Inflammatory macrophage (primary cell): ENCODE measurements around the gene SLC10A3.

Source experiments
- DNase-seq, 2 donors: peaks; one replicate each; pipeline ENCODE4 v3.0.0-alpha.2; 2020 to 2022

The SLC10A3 gene

DNA sequence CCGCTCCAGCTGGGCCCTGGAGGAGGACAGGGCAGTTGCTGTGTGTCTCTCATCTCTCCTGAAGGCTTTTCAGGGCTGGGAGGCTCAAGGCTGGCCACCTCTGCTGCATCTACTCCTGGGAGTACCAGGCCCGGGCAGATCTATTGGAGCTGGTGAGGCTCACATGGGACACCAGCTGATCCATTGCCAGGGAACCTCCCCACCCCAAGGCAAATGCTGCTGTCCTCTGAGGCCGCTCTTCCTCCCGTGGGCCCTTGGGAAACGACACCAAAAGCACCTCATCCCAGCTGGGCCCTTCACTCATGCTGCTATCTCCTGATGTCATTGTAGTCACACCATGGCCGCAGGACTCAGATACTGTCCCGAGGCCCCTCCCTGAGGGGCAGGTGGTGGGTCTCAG, 7.6 kb downstream of the SLC10A3 start:
- DNase-seq, result no peak

DNA sequence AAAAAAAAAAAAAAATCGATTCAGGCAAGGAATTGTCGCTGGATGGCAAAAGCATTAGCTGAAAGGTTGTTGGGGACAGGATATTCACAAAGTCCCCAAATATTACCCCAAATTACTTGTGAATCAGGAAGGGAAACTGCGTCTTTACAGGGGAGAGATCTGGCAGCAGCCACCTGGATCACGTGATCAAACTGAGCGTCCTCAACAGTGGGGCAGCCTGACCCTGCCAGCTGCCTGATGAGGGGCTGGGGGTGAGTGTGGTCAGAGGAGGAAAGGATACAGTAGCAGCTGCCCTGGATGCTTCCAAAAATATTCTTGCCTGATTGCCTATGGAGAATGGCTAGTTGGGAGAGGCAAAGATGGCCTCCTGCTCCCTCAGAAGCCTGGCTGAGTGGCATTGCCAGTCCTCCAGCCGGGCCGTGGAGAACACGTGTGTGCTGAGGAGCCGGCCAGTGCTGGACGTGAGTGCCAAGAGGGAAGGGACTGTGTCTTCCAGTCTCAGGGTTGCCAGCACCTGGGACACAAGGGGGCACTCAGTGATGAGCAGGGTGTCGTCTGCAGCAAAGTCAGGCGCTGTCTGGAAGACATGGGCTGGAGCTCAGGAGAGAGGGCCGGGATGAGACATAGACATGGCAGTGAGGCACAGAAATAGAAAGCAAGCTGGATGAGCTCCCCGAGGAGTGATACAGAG, 8.4 kb downstream of the SLC10A3 start:
- DNase-seq, result no peak

DNA sequence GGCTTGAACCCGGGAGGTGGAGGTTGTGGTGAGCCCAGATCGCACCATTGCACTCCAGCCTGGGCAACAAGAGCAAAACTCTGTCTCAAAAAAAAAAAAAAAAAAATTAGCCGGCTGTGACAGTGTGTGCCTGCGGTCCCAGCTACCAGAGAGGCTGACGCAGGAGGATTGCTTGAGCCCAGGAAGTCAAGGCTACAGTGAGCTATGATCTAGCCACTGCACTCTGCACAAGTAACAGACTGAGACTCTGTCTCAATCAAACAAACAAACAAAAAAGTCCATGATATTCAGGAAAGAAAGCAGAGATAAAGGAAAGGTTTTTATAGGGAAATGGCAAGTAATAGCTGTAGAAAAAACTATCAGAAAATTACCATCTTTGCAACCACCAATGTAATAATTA, 9.2 kb downstream of the SLC10A3 start:
- DNase-seq, result no peak

DNA sequence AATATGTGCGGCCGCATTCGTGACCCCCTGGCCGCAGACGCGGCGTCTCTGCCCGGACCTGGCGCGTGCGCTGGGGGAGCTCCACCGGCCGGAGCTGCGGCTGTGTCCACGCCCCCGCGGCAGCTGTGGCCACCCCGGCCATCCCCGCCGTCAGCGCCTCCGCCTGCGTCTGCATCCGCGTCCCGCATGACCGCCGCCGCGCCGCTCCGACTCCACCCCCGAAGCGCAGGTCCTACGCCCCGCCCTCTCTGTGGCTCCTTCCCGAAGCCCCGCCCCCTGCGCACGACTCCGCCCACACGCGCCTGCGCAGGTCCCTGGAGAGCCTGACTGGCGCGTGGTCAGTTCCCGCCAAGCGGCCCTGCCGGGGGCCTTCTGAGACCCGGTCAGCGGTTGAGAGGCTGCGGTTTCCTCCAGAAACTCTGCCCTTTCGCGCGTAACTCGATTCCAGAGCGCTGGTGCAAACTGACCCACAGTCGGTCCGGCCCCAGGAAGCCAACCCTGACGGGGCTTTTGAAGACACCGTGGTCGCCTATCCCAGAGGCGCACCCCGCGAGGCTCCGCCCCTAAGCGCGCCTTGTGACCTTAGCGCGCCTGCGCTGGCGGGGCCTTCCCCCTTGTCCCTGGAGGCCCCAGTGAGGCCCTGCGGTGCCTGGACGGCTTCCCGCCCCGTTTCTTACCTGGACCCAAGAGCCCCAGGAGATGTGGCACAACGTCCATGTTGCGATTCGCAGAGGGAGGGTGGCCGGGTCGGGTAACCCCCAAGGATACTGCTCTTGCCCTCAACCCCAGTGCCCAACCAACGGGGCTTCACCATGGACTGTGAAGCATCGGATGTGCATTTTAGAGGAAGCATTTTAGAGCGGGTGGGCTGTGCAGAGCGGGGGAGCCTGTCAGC, 11.5 kb downstream of the SLC10A3 start, which contains the start of gene LAGE3:
TSS of gene LAGE3 (minus strand) at position 554 of the 895 bp plus-strand sequence. CDS start at position 188, 366 bp downstream.
- DNase-seq, result peak; percentile 90 to 94

DNA sequence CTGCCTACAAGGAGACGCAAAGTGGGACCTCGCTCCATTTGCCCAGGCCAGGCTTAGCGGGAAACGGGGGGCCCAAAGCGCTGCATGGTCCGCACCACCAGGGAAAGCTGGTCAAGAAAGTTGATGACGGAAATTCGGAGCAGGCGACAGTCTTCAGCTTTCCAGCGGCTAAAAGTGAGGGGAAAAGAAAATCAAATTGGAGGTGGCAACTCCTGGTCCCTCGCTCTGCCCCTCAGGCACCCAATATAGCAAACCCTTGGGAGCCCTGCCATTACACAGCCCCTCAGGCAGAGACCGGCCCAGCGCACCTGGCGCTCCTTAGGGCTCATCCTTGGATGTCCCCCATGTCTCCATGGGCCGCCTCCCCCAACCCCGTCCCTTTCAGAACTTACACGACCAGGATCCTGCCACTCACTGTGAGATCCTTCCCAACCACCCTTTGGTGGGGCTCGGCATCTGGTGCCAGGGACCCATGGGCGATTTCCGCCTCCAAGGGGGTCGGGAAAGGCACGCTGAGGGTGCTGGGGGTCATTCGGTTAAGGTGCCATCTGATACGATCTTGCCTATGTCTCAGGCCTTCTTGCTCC, 12.4 kb downstream of the SLC10A3 start:
- no peak for DNase-seq

DNA sequence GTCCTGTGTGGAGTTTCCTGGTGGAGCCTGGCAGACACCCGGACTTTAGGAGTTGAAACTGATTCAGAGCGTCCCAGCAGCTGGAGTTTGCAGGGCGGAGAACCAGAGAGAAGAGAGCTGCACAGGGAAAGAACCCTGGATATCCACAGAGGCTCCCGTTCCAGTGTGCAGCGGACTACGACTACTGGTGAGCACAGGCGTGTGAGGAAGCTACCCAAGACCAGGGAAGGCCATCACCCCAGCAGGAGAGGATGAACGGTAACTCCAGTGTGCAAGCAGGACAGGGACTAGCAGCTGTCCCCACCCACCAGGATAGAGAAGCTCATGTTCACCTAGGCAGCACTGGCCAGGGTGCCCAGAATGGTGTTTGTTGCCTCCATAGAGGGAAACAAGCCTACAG, 13.6 kb downstream of the SLC10A3 start:
- no peak for DNase-seq

DNA sequence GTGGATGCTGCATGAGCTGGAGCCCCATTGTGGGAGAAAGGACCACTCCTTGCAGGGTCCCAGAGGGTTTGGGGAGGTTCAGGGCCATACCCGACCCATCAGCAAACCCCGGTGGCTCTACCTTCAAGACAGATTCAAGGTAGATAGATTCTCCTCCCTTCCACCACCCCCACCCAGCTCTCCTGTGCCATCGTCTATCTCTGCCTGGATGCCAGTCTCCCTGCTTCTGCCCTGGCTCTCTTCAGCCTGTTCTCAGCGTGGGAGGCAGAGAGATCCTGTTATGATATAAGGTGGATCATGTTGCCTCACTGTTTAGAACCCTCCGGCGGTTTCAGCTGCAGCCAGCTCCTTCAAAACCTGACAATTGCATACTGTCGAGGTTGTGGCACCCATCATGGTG, 16.7 kb downstream of the SLC10A3 start:
- no peak for DNase-seq

DNA sequence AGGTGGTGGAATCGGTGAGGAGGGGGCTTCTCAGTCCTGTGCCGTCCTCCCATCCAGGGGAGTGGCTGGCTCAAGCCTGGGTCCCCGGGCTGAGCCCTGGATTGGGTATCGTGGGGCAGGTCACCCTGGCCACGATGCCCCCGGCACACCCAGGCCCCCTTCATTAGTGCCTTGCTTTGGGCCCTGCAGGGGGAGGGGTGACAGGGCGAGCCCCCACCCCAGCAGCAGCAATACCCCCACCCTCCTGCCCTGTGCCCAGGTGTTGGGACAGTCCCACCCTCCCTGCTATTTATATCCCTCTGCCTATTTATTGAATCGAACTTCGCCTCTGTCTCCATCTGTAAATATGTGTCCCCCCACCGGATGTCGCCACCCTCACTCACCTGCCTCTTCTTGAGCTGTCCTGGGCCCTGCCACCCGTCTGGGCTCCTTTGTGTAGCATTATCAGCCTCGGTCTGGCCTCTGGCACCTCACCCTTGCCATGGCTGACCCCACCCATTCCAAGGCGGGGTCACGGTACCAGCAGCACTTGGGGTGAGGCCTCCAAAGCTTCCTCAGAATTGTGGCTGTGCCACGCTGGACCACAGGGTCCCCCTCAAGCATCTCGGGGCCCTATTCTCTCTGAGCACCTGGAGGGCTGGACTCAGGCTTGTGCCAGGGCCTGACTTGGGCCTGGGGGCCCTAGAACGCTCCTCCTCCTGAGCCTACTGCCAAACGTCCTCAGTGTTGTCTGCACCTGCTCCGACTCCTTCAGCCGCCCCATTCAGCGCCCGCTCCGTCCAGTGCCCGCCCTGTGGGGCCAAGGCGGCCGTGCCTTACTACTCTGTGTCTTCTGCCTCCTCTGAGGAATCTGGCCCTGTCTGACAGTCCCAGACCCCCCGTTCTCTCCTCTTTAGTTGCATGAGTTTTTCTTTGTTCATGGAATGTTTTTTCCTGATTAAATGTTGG, 17.5 kb downstream of the SLC10A3 start:
- no peak for DNase-seq

DNA sequence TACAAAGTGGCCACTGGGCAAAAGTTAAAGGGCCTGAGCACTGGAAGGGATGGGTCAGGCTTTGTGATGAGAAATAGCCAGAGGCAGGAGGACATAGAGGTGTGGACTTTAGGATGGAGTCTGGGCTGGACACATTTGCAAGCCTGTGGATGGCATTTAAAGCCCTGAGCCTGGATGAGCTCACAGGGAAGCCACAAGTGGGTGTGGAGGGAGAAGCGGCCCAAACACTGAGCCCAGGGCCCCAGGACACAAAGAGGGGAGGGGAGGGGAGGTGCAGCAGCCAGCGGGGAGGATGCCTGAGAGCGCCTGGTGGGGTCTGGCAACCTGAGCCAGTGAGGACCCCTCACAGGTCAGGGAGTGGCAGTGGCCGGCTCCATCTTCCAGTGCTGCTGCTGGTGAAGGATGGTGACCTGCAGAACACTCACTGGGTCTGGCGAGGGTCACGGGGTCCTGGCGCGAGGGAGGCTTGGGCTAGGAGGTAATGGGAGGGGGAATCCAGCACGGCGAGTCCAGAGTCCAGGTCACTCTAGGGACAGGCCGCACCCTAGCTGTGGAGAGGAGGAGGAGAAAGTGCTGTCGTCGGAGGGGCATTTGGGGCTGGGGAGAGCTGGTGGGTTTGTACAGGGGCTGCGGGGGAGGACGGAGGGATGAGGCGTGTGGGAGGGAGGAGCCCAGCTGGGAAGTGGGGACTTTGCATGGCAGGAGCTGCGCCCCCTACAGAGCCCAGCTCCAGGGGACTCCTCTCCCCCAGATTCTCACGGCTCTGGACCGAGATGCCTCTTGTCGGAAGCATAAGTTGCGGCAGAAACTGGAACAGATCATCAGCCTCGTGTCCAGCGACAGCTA, 18.4 kb downstream of the SLC10A3 start:
- no peak for DNase-seq

DNA sequence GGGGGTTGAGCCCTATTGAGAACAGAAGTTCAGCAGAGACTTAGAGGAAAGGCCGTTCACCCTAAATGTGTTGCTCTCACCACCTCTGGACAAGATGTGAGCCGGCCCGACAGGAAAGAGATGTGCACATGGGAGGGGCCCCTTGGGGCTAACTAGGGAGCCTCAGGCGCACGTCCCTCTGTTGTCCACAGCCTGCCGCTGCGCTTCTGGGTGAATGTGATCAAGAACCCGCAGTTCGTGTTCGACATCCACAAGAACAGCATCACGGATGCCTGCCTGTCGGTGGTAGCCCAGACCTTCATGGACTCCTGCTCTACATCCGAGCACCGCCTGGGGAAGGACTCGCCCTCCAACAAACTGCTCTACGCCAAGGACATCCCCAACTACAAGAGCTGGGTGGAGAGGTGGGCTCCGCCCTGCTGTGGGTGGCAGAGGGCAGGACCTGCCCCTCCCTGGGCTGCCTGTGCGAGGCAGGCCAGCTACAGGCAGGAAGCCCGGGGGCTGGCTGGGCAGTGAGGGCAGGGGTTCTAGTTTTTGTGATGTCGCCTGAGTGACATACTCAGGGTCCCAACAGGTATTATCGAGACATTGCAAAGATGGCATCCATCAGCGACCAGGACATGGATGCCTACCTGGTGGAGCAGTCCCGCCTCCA, 19.4 kb downstream of the SLC10A3 start:
- no peak for DNase-seq

DNA sequence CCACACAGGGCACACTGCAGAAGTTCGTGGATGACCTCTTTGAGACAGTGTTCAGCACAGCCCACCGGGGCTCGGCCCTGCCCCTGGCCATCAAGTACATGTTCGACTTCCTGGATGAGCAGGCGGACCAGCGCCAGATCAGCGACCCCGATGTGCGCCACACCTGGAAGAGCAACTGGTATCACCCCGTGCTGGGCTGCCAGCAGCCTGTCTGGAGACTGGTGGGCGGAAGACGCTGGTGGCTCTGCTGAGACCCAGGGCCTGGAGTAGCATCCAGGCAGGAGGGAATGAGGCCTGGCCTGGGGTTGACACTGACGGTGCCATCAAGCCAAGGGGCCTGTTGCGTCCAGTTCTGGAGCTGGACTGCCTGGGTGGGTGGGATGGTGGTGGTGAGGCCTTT, 20.0 kb downstream of the SLC10A3 start:
- no peak for DNase-seq

DNA sequence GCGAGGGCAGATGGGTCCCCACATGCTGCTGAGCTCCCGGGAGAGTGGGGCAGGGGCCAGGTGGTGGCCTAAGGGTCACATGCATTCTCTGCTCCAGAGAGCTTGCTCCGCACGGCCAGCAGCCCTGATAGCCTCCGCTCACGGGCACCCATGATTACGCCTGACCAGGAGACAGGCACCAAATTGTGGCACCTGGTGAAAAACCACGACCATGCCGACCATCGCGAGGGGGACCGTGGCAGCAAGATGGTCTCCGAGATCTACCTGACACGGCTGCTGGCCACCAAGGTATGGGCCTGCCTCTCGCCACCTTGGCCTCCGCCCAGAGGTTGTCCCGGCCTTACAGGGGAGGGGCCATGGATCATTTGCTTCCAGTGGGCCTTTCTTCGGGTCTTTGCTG, 20.5 kb downstream of the SLC10A3 start:
- no peak for DNase-seq

DNA sequence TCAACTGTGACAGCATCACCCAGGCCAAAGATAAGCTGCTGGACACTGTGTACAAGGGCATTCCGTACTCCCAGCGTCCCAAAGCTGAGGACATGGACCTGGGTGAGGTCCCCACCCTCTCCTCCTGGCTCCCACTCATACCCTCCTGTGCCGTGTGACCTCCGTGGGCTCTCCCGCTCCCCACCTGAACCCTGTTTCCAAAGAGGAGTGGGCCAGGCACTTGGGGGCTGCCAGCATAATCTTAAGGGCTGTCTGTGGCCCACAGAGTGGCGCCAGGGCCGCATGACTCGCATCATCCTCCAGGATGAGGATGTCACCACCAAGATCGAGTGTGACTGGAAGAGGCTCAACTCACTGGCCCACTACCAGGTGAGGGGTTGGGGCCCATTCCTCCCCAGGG, 21.3 kb downstream of the SLC10A3 start:
- no peak for DNase-seq

DNA sequence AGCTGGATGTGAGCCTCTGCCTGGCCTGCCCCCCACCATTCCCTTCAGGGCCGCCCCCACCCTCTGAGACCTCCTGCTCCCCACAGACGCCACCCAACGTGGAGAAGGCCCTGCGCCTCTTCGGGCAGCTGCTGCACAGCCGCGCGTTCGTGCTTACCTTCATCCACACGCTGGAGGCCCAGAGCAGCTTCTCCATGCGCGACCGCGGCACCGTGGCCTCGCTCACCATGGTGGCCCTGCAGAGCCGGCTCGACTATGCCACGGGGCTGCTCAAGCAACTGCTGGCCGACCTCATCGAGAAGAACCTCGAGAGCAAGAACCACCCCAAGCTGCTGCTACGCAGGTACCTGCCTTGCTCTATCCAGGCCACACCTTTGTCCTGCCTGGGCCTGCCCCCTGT, 22.2 kb downstream of the SLC10A3 start:
- DNase-seq, result no peak

DNA sequence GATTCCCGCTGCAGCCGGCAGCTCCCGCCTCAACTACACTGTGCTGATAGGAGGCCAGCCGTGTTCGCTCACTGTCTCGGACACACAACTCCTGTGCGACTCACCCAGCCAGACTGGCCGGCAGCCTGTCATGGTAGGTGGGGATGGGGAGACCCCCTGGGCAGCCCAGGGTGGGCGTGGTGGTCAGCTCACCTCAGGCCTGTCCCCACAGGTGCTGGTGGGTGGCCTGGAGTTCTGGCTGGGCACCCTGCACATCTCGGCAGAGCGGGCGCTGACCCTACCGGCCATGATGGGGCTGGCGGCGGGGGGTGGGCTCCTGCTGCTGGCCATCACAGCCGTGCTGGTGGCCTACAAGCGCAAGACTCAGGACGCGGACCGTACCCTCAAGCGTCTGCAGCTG, 22.9 kb downstream of the SLC10A3 start:
- DNase-seq, result no peak

DNA sequence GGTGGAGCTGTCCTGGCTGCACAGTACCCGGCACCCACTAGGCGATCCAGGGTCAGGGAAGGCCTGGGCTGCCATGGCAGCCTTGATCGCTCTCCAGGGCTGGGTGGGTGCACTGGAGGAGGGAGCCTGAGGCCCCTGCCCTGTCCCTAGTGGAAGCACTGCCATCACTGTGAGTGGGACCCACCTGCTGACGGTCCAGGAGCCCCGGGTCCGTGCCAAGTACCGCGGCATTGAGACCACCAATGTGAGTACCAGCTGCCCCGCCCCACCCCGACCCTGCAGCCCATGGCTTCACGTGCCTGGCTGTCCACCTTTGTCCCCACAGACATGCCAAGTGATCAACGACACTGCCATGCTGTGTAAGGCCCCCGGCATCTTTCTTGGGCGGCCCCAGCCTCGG, 23.5 kb downstream of the SLC10A3 start:
- DNase-seq, result no peak

DNA sequence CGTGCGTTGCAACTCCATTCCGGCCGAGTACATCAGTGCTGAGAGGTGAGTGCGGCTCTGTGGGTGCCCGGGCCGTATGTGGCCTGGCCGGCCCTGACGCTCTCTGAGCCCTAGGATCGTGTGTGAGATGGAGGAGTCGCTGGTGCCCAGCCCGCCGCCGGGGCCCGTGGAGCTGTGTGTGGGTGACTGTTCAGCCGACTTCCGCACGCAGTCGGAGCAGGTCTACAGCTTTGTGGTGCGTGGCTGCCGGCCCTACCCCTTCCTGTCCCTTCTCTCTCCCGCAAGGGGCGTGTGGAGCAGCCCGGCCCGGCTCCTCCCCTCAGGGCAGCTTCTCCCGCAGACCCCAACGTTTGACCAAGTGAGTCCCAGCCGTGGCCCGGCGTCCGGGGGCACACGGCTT, 24.4 kb downstream of the SLC10A3 start:
- no peak for DNase-seq

DNA sequence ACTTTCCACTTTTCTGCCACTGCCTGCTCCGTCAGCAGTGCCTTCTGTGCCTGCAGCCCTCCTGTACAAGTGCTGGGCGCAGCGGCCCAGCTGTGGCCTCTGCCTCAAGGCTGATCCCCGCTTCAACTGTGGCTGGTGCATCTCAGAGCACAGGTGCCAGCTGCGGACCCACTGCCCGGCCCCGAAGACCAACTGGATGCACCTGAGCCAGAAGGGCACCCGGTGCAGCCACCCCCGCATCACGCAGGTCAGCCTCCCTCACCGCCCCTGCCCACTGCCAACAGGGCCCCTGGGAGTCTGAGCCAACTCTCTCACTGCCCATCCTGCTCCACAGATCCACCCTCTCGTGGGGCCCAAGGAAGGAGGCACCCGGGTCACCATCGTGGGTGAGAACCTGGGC, 24.8 kb downstream of the SLC10A3 start:
- DNase-seq, result no peak

DNA sequence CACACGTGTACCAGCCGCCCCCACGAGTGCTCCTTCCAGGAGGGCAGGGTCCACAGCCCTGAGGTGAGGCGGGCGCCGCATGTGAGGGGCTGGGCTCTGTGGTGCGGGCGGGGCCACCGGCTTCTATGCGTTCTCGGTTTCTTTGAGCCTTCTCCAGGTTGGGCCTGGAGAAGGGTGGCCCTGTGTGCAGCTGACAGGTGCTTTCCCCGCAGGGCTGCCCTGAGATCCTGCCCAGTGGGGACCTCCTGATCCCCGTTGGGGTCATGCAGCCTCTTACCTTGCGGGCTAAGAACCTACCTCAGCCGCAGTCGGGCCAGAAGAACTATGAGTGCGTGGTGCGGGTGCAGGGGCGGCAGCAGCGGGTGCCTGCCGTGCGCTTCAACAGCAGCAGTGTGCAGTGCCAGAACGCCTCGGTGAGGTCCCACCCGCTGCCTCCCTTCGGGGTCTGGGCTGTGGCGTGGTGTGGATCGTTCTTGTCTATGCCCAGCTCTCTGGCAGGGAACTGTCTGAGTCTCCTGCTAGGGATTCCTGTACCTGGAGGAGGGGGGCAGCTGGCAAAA, 25.5 kb downstream of the SLC10A3 start:
- no peak for DNase-seq

DNA sequence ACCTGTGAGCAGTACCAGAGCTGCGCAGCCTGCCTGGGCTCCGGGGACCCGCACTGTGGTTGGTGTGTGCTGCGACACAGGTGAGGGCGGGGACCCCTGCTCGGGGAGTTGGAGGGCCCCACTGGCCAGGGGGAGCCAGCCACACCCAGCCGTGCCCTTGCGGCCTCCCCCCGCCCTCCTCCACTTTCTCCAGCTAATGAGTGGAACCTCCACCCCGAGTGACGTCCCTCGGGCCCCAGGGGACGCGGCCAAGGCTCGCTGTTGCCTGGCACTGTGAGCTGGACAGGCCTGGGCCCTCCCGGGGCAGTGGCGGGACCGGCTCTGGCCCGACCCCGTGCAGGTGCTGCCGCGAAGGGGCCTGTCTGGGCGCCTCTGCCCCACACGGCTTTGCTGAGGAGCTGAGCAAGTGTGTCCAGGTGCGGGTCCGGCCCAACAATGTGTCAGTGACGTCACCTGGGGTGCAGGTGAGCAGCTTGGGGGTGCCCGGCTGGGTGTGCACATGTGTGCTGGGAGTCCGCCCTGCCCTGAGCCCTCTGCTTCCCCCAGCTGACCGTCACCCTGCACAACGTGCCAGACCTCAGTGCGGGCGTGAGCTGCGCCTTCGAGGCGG, 26.7 kb downstream of the SLC10A3 start:
- DNase-seq, result no peak
